Measurements from ENCODE around the gene C2CD4C. TPM values are rescaled to one million over a fixed set of nuclear protein-coding genes. Genes with fewer than 3 reads are reported as not detected.
"Not testable (repeated sequence)": the region's sequence is repeated elsewhere in the genome, so short reads cannot be mapped to it uniquely, and the experiment has no call there.

The C2CD4C gene
- total RNA-seq, 2 donors from 2014 or later: 0.26 to 0.55 TPM

DNA sequence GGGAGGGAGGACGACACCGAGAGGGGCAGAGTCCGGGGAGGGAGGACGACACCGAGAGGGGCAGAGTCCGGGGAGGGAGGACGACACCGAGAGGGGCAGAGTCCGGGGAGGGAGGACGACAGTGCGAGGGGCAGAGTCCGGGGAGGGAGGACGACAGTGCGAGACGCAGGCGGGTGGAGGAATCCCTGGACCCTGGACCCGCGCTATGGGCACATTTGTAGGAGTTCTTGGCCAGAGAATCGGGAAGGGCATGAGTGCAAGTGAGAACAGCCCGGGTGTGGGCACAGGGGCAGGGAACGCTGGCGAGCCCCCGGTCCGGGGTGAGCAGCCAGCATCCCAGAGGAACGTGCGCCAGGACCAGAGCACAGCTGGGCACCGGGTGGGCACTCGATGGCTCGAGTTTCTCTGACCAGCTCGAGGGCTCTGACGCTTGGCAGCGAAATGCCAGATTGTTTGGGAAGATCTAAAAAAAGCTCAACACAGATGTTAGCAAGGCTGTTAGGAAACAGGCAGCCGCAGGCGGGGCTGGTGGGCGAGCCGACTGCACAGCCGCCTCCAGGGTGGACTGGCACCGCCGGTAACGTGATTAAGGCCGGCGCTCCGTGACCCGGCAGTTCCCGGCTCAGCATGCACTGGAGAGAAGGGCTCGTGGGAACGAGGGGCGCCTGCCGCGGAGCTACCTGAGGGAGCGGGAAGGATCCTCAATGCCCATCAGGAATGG is 17.9 kb upstream of the C2CD4C start:
- H3K9me3 ChIP-seq: no peaks in the 10 kb centered on the region
- H3K27me3 ChIP-seq: no peaks in the 10 kb centered on the region
- no peaks in the 10 kb centered on the region for H3K4me1 ChIP-seq
- no peak overlapping the region for H3K4me3 ChIP-seq
- DNase-seq (ENCODE audit: low spot score): no peak
- no peak overlapping the region for H3K27ac ChIP-seq
- peaks cover 8% of the 10 kb centered on the region for H3K36me3 ChIP-seq
- TF ChIP-seq, protein P1, sequence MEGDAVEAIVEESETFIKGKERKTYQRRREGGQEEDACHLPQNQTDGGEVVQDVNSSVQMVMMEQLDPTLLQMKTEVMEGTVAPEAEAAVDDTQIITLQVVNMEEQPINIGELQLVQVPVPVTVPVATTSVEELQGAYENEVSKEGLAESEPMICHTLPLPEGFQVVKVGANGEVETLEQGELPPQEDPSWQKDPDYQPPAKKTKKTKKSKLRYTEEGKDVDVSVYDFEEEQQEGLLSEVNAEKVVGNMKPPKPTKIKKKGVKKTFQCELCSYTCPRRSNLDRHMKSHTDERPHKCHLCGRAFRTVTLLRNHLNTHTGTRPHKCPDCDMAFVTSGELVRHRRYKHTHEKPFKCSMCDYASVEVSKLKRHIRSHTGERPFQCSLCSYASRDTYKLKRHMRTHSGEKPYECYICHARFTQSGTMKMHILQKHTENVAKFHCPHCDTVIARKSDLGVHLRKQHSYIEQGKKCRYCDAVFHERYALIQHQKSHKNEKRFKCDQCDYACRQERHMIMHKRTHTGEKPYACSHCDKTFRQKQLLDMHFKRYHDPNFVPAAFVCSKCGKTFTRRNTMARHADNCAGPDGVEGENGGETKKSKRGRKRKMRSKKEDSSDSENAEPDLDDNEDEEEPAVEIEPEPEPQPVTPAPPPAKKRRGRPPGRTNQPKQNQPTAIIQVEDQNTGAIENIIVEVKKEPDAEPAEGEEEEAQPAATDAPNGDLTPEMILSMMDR (IDR thresholded peaks at IDR 0.05): no peak

DNA sequence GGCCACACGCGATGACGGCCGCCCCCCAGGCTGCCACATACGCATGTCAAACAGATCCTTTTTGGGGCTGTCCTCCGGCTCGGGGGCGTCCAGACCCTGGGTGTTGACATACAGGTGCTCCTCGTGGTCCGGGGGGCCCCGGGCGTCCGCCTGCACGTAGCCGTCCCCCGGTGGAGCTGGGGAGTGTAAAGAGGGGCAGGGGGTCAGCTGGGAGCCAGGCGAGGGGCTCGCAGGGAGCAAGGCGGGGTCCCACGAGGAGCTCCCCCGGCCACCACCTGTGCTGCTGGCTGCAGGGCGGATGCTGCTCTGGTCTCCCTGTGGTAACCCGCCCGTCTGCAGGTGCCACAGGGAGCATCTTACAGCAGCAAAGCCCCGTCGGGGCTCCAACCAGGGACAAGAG is 16.1 kb upstream of the C2CD4C start:
- no peak for DNase-seq (ENCODE audit: low spot score)
- H3K36me3 ChIP-seq: peaks cover 5% of the 10 kb centered on the region
- no peaks in the 10 kb centered on the region for H3K27me3 ChIP-seq

DNA sequence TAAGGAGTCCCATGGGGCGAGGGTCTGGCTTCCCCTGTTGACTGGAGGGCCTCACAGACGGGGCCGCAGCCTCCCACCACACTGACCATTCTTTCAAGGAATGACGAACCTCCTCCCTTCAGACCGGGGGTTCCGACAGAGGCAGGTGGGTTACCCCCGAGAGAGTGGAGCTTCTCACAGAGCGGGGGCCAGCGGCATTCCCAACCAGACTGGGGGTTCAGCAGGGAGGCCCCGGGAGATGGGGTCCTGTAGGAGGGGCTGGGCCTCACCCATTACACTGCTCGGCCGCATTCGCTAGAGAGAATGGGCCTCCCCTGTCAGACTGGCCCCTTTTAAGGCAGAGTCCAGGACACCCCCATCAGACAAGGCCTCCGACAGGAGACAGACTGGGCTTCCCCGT is 15.6 kb upstream of the C2CD4C start:
- Histone ChIP-seq H3K27ac (no peak overlapping the region), H3K36me3 (peaks cover under 1% of the 10 kb centered on the region), H3K9me3 (no peaks in the 10 kb centered on the region), H3K4me3 (no peak overlapping the region), H3K27me3 (no peaks in the 10 kb centered on the region), H3K4me1 (no peaks in the 10 kb centered on the region)
- no peak for DNase-seq (ENCODE audit: low spot score)
- TF ChIP-seq, protein P1 (IDR thresholded peaks at IDR 0.05): no peak

More for the DNA sequence above, 16.1 kb upstream of the C2CD4C start:
- TF ChIP-seq, protein P1 (IDR thresholded peaks at IDR 0.05): no peak
- Histone ChIP-seq H3K27ac (no peak overlapping the region), H3K4me3 (no peak overlapping the region), H3K4me1 (no peaks in the 10 kb centered on the region), H3K9me3 (no peaks in the 10 kb centered on the region)

DNA sequence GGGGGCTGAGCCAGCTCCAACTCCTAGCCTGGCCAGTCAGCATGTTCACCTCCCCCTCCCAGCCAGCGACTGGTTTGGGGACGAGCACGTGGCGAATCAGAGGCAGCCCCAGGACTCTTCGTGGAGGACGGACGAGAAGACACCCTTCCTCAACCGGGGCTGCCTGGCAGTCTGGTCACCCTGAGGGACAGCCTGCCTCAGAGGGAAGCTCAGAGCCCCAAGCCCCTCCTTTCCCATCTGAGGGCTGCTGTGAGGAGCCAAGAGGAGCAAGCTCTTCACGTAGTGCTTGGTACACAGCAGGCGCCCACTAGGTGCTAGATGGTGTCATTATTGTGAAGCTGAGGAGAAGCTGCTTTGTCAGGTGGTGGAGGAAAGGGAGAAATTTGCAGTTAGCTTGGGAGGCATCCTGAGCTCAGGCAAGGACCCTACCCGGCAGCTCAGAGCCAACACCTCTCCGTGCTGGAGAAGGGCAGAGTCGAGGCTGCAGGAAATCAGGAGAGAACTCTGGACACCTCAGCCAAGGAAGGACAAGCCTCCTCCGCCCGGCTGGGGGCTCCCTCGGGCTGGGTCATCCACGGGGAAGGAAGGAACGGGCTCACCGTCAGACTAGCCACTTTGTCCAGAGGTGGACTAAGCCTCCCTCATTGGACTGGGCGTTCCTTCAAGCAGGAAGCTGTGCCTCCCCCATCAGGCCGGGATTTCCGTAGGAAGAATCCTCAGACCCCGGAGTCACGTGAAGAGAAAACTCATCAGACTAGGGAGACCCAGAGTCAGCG is 14.9 kb upstream of the C2CD4C start:
- TF ChIP-seq, protein P1 (IDR thresholded peaks at IDR 0.05): no peak
- Histone ChIP-seq H3K27me3 (no peaks in the 10 kb centered on the region), H3K4me3 (no peak overlapping the region), H3K4me1 (no peaks in the 10 kb centered on the region), H3K27ac (no peak overlapping the region), H3K36me3 (no peaks in the 10 kb centered on the region), H3K9me3 (no peaks in the 10 kb centered on the region)
- no peak for DNase-seq (ENCODE audit: low spot score)

DNA sequence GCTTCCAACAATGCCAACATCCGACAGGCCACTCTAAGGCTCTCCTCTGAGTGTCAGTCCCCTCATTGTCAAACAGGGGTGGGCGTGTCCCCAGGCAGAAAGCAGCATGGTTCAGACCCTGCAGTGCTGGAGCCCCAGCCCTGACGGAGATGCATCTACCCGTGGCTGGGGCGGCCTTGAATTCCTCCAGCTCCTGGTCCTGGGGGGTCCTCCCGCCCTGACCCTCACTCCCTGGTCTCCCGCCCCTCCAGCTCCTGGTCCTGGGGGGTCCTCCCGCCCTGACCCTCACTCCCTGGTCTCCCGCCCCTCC is 13.9 kb upstream of the C2CD4C start:
- not testable (repeated sequence) for H3K4me3 ChIP-seq; H3K27ac ChIP-seq; H3K36me3 ChIP-seq; H3K27me3 ChIP-seq; H3K4me1 ChIP-seq; DNase-seq (ENCODE audit: low spot score); H3K9me3 ChIP-seq

DNA sequence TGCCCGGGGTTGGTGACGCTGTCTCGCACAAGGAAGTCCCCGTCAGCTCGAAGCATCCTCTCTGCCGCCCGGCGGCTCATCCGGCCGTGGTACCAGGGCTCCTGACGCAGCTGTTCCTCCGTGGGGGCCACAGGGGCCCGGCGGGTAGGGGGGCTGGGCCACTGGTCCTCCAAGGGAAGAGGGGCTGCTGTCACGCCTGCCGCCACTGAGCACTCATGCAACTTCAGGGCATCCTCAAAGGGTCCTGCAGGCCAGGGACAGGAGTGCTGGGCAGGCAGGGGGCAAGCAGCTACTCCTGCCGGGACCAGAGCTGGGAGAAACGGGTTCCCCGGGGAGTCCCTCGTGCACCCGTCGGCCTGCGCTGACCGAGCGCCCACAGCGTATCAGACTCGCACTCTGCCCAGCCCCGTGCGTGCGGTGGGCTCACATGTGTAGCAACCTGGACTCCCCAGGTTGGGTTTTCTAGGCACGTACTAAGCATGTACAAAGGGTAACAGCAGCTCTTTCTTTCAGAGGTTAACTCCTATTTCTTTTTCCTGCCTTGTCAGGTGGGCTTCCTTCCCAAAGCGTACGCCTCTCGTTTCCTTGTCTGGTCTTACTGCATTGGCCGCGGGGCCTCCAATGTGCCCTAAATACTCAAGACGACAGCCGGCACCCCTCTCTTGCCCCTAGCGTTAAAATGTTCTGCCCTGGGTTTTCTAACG is 13.4 kb upstream of the C2CD4C start:
- H3K9me3 ChIP-seq: no peaks in the 10 kb centered on the region
- DNase-seq (ENCODE audit: low spot score): no peak
- no peaks in the 10 kb centered on the region for H3K4me1 ChIP-seq
- TF ChIP-seq, protein P1 (IDR thresholded peaks at IDR 0.05): no peak
- no peak overlapping the region for H3K4me3 ChIP-seq
- H3K27me3 ChIP-seq: no peaks in the 10 kb centered on the region
- H3K27ac ChIP-seq: no peak overlapping the region
- H3K36me3 ChIP-seq: no peaks in the 10 kb centered on the region

All from right atrium auricular region (tissue), 2 donors.